ENCODE results near the gene TP53.

The TP53 gene

GRCh38 chr17:7713782-7714181, 26.5 kb upstream of the TP53 start:
- Histone ChIP-seq H2AK5ac (ENCODE audit: low read length, severe bottlenecking) (no peak overlapping the region), H4K8ac (ENCODE audit: low read length) (no peak overlapping the region), H3K9me3 (ENCODE audit: control insufficient read depth, low read length) (no peaks in the 10 kb centered on the region), H3K4ac (ENCODE audit: low read depth in 1 of 2, low read length in 2 of 2) (no peak overlapping the region), H3K27me3 (ENCODE audit: control insufficient read depth in 1 of 2, insufficient read depth in 1 of 2, low read length in 2 of 2) (peaks cover 23 to 75% of the 10 kb centered on the region in 2 experiments), H3K4me1 (ENCODE audit: control insufficient read depth, insufficient read depth, low read depth, low read length) (peaks cover 13% of the 10 kb centered on the region), H3K18ac (ENCODE audit: low read depth in 1 of 2, low read length in 2 of 2) (no peak overlapping the region), H2BK5ac (ENCODE audit: low read depth, low read length, poor library complexity, severe bottlenecking) (no peak overlapping the region), H3K27ac (ENCODE audit: low read length, poor library complexity, severe bottlenecking) (no peak overlapping the region), H3K9ac (ENCODE audit: low read length) (no peak overlapping the region), H3K79me1 (replicated peaks; ENCODE audit: low read length, poor library complexity, severe bottlenecking) (peaks cover 5% of the 10 kb centered on the region), H3K14ac (ENCODE audit: low read length in 2 of 2) (no peak overlapping the region), H2BK15ac (ENCODE audit: low read depth, poor library complexity, severe bottlenecking) (no peak overlapping the region), H2AFZ (ENCODE audit: low read depth, low read length) (no peak overlapping the region), H3K23ac (ENCODE audit: low read length in 2 of 2) (no peak overlapping the region), H3K4me3 (ENCODE audit: insufficient read depth in 1 of 2, low read depth in 1 of 2, low read length in 2 of 2) (no peak overlapping the region), H4K91ac (ENCODE audit: low read length) (no peak overlapping the region), H3K4me2 (ENCODE audit: low read length, poor library complexity, severe bottlenecking) (no peak overlapping the region), H3K36me3 (ENCODE audit: control insufficient read depth in 1 of 2, insufficient read depth in 2 of 2, low read depth in 1 of 2, low read length in 2 of 2) (peaks cover 0 to 2% of the 10 kb centered on the region in 2 experiments), H2BK12ac (ENCODE audit: low read length in 2 of 2) (no peak overlapping the region), H2BK120ac (ENCODE audit: low read depth, low read length) (no peak overlapping the region)
- no peak for DNase-seq
- WGBS = 53% methylated on average over 7 of the region's 9 CpGs

- Histone ChIP-seq H3K9ac (ENCODE audit: low read length) (no peak overlapping the region), H3K9me3 (ENCODE audit: control insufficient read depth, low read length) (no peaks in the 10 kb centered on the region), H3K27me3 (ENCODE audit: control insufficient read depth in 1 of 2, insufficient read depth in 1 of 2, low read length in 2 of 2) (peaks cover 28 to 73% of the 10 kb centered on the region in 2 experiments), H3K36me3 (ENCODE audit: control insufficient read depth in 1 of 2, insufficient read depth in 2 of 2, low read depth in 1 of 2, low read length in 2 of 2) (peaks cover 0 to 2% of the 10 kb centered on the region in 2 experiments), H3K4ac (ENCODE audit: low read depth in 1 of 2, low read length in 2 of 2) (no peak overlapping the region), H2BK120ac (ENCODE audit: low read depth, low read length) (no peak overlapping the region), H3K79me1 (replicated peaks; ENCODE audit: low read length, poor library complexity, severe bottlenecking) (peaks cover 5% of the 10 kb centered on the region), H3K27ac (ENCODE audit: low read length, poor library complexity, severe bottlenecking) (no peak overlapping the region), H3K4me3 (ENCODE audit: insufficient read depth in 1 of 2, low read depth in 1 of 2, low read length in 2 of 2) (no peak overlapping the region), H3K4me1 (ENCODE audit: control insufficient read depth, insufficient read depth, low read depth, low read length) (peaks cover 8% of the 10 kb centered on the region), H2BK12ac (ENCODE audit: low read length in 2 of 2) (no peak overlapping the region), H3K23ac (ENCODE audit: low read length in 2 of 2) (no peak overlapping the region), H4K91ac (ENCODE audit: low read length) (no peak overlapping the region), H3K14ac (ENCODE audit: low read length in 2 of 2) (no peak overlapping the region), H2BK15ac (ENCODE audit: low read depth, poor library complexity, severe bottlenecking) (no peak overlapping the region), H3K4me2 (ENCODE audit: low read length, poor library complexity, severe bottlenecking) (no peak overlapping the region), H2AK5ac (ENCODE audit: low read length, severe bottlenecking) (no peak overlapping the region), H2AFZ (ENCODE audit: low read depth, low read length) (no peak overlapping the region), H4K8ac (ENCODE audit: low read length) (no peak overlapping the region), H3K18ac (ENCODE audit: low read depth in 1 of 2, low read length in 2 of 2) (no peak overlapping the region), H2BK5ac (ENCODE audit: low read depth, low read length, poor library complexity, severe bottlenecking) (no peak overlapping the region)
- DNase-seq = no peak
- 43% methylated on average over 16 of the region's 19 CpGs for WGBS
Observed at GRCh38 chr17:7712111-7712771, 25.0 kb upstream of the TP53 start.

GRCh38 chr17:7711051-7711755, 23.9 kb upstream of the TP53 start:
- H3K9ac ChIP-seq (ENCODE audit: low read length) = no peak overlapping the region
- no peak overlapping the region for H3K4me3 ChIP-seq (ENCODE audit: insufficient read depth in 1 of 2, low read depth in 1 of 2, low read length in 2 of 2)
- no peak overlapping the region for H4K91ac ChIP-seq (ENCODE audit: low read length)
- H3K4me2 ChIP-seq (ENCODE audit: low read length, poor library complexity, severe bottlenecking) = no peak overlapping the region
- no peak overlapping the region for H3K4ac ChIP-seq (ENCODE audit: low read depth in 1 of 2, low read length in 2 of 2)
- H3K79me1 ChIP-seq (replicated peaks; ENCODE audit: low read length, poor library complexity, severe bottlenecking) = peaks cover 3% of the 10 kb centered on the region
- WGBS = 86% methylated on average over 3 of the region's 7 CpGs
- no peak overlapping the region for H3K18ac ChIP-seq (ENCODE audit: low read depth in 1 of 2, low read length in 2 of 2)
- no peak overlapping the region for H3K14ac ChIP-seq (ENCODE audit: low read length in 2 of 2)
- no peak overlapping the region for H2BK12ac ChIP-seq (ENCODE audit: low read length in 2 of 2)
- no peak overlapping the region for H3K23ac ChIP-seq (ENCODE audit: low read length in 2 of 2)
- no peak overlapping the region for H2AK5ac ChIP-seq (ENCODE audit: low read length, severe bottlenecking)
- no peak overlapping the region for H2BK15ac ChIP-seq (ENCODE audit: low read depth, poor library complexity, severe bottlenecking)
- H4K8ac ChIP-seq (ENCODE audit: low read length) = no peak overlapping the region
- no peaks in the 10 kb centered on the region for H3K9me3 ChIP-seq (ENCODE audit: control insufficient read depth, low read length)
- no peak overlapping the region for H3K27ac ChIP-seq (ENCODE audit: low read length, poor library complexity, severe bottlenecking)
- H2AFZ ChIP-seq (ENCODE audit: low read depth, low read length) = no peak overlapping the region
- DNase-seq = no peak
- peaks cover 6% of the 10 kb centered on the region for H3K4me1 ChIP-seq (ENCODE audit: control insufficient read depth, insufficient read depth, low read depth, low read length)
- no peak overlapping the region for H2BK120ac ChIP-seq (ENCODE audit: low read depth, low read length)
- H3K36me3 ChIP-seq (ENCODE audit: control insufficient read depth in 1 of 2, insufficient read depth in 2 of 2, low read depth in 1 of 2, low read length in 2 of 2) = peaks cover 0 to 2% of the 10 kb centered on the region in 2 experiments
- no peak overlapping the region for H2BK5ac ChIP-seq (ENCODE audit: low read depth, low read length, poor library complexity, severe bottlenecking)
- peaks cover 39 to 78% of the 10 kb centered on the region in 2 experiments for H3K27me3 ChIP-seq (ENCODE audit: control insufficient read depth in 1 of 2, insufficient read depth in 1 of 2, low read length in 2 of 2)

DNA sequence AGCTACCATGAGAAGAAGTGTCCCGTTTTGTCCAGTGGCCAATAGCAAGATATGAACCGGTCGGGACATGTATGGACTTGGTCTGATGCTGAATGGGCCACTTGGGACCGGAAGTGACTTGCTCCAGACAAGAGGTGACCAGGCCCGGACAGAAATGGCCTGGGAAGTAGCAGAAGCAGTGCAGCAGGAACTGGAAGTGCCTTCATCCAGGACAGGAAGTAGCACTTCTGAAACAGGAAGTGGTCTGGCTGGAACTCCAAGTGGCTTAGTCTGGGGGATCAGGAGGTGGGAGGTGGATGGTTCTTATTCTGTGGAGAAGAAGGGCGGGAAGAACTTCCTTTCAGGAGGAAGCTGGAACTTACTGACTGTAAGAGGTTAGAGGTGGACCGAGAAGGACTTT, 23.0 kb upstream of the TP53 start:
- H2BK5ac ChIP-seq (ENCODE audit: low read depth, low read length, poor library complexity, severe bottlenecking) = no peak overlapping the region
- H3K14ac ChIP-seq (ENCODE audit: low read length in 2 of 2) = no peak overlapping the region
- no peak overlapping the region for H3K27ac ChIP-seq (ENCODE audit: low read length, poor library complexity, severe bottlenecking)
- no peak for DNase-seq
- no peaks in the 10 kb centered on the region for H3K9me3 ChIP-seq (ENCODE audit: control insufficient read depth, low read length)
- peak overlapping the region; percentile 83 for H4K8ac ChIP-seq (ENCODE audit: low read length)
- H3K36me3 ChIP-seq (ENCODE audit: control insufficient read depth in 1 of 2, insufficient read depth in 2 of 2, low read depth in 1 of 2, low read length in 2 of 2) = peaks cover 0 to 2% of the 10 kb centered on the region in 2 experiments
- H4K91ac ChIP-seq (ENCODE audit: low read length) = no peak overlapping the region
- H3K4me2 ChIP-seq (ENCODE audit: low read length, poor library complexity, severe bottlenecking) = no peak overlapping the region
- no peak overlapping the region for H3K18ac ChIP-seq (ENCODE audit: low read depth in 1 of 2, low read length in 2 of 2)
- H3K23ac ChIP-seq (ENCODE audit: low read length in 2 of 2) = no peak overlapping the region
- WGBS = 77% methylated on average over 7 of the region's 7 CpGs
- H3K27me3 ChIP-seq (ENCODE audit: control insufficient read depth in 1 of 2, insufficient read depth in 1 of 2, low read length in 2 of 2) = peaks cover 47 to 78% of the 10 kb centered on the region in 2 experiments
- no peak overlapping the region for H2BK120ac ChIP-seq (ENCODE audit: low read depth, low read length)
- no peak overlapping the region for H3K4me3 ChIP-seq (ENCODE audit: insufficient read depth in 1 of 2, low read depth in 1 of 2, low read length in 2 of 2)
- peaks cover 2% of the 10 kb centered on the region for H3K79me1 ChIP-seq (replicated peaks; ENCODE audit: low read length, poor library complexity, severe bottlenecking)
- H3K9ac ChIP-seq (ENCODE audit: low read length) = no peak overlapping the region
- no peak overlapping the region for H2BK15ac ChIP-seq (ENCODE audit: low read depth, poor library complexity, severe bottlenecking)
- no peak overlapping the region for H2BK12ac ChIP-seq (ENCODE audit: low read length in 2 of 2)
- peaks cover 13% of the 10 kb centered on the region for H3K4me1 ChIP-seq (ENCODE audit: control insufficient read depth, insufficient read depth, low read depth, low read length)
- no peak overlapping the region for H2AFZ ChIP-seq (ENCODE audit: low read depth, low read length)
- H2AK5ac ChIP-seq (ENCODE audit: low read length, severe bottlenecking) = no peak overlapping the region
- H3K4ac ChIP-seq (ENCODE audit: low read depth in 1 of 2, low read length in 2 of 2) = no peak overlapping the region
